HG03378 (cell line): ENCODE data around the gene GRM1.
A peak's percentile ranks its signal among the peaks of the same experiment; 100 is the strongest.

ENCODE experiments used
- ATAC-seq: cut with Tn5 transposase; IDR thresholded peaks from one replicate; pipeline ENCODE4 v1.9.1; 2021; ENCODE audit warnings: mild to moderate bottlenecking, moderate library complexity; ENCODE audit not compliant: unreplicated experiment

GRM1 gene

GRCh38 chr6:146095481-146095880 lies 66.6 kb downstream of the GRM1 start:
- ATAC-seq = no peak

GRCh38 chr6:146097586-146097985 lies 68.7 kb downstream of the GRM1 start:
- ATAC-seq = no peak

GRCh38 chr6:146100776-146101175 lies 71.9 kb downstream of the GRM1 start:
- no peak for ATAC-seq

GRCh38 chr6:146103416-146104072 lies 74.7 kb downstream of the GRM1 start:
- ATAC-seq = no peak

- ATAC-seq = no peak
Observed at GRCh38 chr6:146106532-146106931, 77.7 kb downstream of the GRM1 start.

- no peak for ATAC-seq
Observed at GRCh38 chr6:146110990-146111389, 82.1 kb downstream of the GRM1 start.

GRCh38 chr6:146111881-146112450 lies 83.1 kb downstream of the GRM1 start:
- no peak for ATAC-seq

- ATAC-seq = no peak
Observed at GRCh38 chr6:146113084-146113623, 84.3 kb downstream of the GRM1 start.

GRCh38 chr6:146123616-146124015 lies 94.8 kb downstream of the GRM1 start:
- ATAC-seq = no peak

- ATAC-seq = no peak
Observed at GRCh38 chr6:146127447-146128215, 98.8 kb downstream of the GRM1 start.

GRCh38 chr6:146133866-146134265 lies 105.0 kb downstream of the GRM1 start:
- no peak for ATAC-seq

- ATAC-seq = no peak
Observed at GRCh38 chr6:146135167-146135566, 106.3 kb downstream of the GRM1 start.

GRCh38 chr6:146146836-146147235 lies 118.0 kb downstream of the GRM1 start:
- ATAC-seq = no peak

- ATAC-seq = no peak
Observed at GRCh38 chr6:146149770-146150169, 120.9 kb downstream of the GRM1 start.

- peak; percentile 99 for ATAC-seq
Observed at GRCh38 chr6:146153040-146153758, 124.3 kb downstream of the GRM1 start.

GRCh38 chr6:146154197-146154596 lies 125.3 kb downstream of the GRM1 start:
- ATAC-seq = no peak

GRCh38 chr6:146161664-146162063 lies 132.8 kb downstream of the GRM1 start:
- ATAC-seq = no peak

GRCh38 chr6:146169872-146170271 lies 141.0 kb downstream of the GRM1 start:
- no peak for ATAC-seq

- ATAC-seq = no peak
Observed at GRCh38 chr6:146177785-146178184, 148.9 kb downstream of the GRM1 start.

GRCh38 chr6:146183831-146184230 lies 155.0 kb downstream of the GRM1 start:
- ATAC-seq = no peak

- ATAC-seq = no peak
Observed at GRCh38 chr6:146184701-146185100, 155.8 kb downstream of the GRM1 start.
